ENCODE measurements around the gene FOXP1. TPM values are rescaled to one million over a fixed set of nuclear protein-coding genes. Genes with fewer than 3 reads are reported as not detected.

FOXP1 gene
- total and polyA plus RNA-seq, 2 of the 13 experiments (the other 11 are each of a cell fraction or from before 2014, with no cell fraction given), result 40.4 to 59.0 TPM

GRCh38 chr3:71046791-71047190 is 536.7 kb downstream of the FOXP1 start:
- Histone ChIP-seq H3K4me1 (ENCODE audit: insufficient read depth, low read length) (peaks cover 44% of the 10 kb centered on the region), H3K9me3 (ENCODE audit: low read length) (no peaks in the 10 kb centered on the region), H2AFZ (ENCODE audit: low read length) (no peak overlapping the region), H3K79me2 (ENCODE audit: insufficient read depth, low read length) (peaks cover 32% of the 10 kb centered on the region), H4K20me1 (ENCODE audit: insufficient read depth, low read length) (no peaks in the 10 kb centered on the region), H3K27ac (ENCODE audit: extremely low read length, insufficient read depth, low read length) (no peak overlapping the region), H3K4me2 (ENCODE audit: low read depth, low read length) (no peak overlapping the region), H3K36me3 (replicated peaks in 1 of 2; ENCODE audit: control insufficient read depth in 1 of 2, insufficient read depth in 2 of 2, low read length in 2 of 2) (peaks cover 14 to 71% of the 10 kb centered on the region in 2 experiments), H3K27me3 (ENCODE audit: control insufficient read depth in 1 of 2, insufficient read depth in 2 of 2, low read length in 2 of 2) (no peaks in the 10 kb centered on the region), H3K9ac (ENCODE audit: insufficient read depth, low read depth, low read length) (no peak overlapping the region), H3K4me3 (replicated peaks in 1 of 3; ENCODE audit: insufficient read depth in 1 of 3, low read depth in 2 of 3, low read length in 3 of 3) (no peak overlapping the region)
- WGBS (ENCODE audit: low lambda C conversion rate), result 95% methylated on average over 3 of the region's 3 CpGs
- DNase-seq (ENCODE audit: low spot score), result no peak
- ATAC-seq, result no peak
- BruUV-seq (replicated peaks), result no TSS peak
- no peak for FAIRE-seq
- intact Hi-C loops (cut with micrococcal nuclease; ENCODE audit: unreplicated experiment) (no loop called here), in situ Hi-C loops (cut with HindIII; ENCODE audit: extremely low pct_ligation_motif_present, low pct_unique_long_range_greater_than_20kb) (no loop called here)
- ChIA-PET CTCF (ENCODE audit: low intra/inter-chr PET ratio, low total read pairs) (no interaction called here), POLR2A (interaction anchor here (6.1 kb wide), 1 partner anchor 14 kb away, joined by 65 read pairs; no protein-coding TSS in a partner anchor)
- TF ChIP-seq SMYD3 (CRISPR knock-in tag; IDR thresholded peaks at IDR 0.05) (no peak), BCL6 (CRISPR knock-in tag; IDR thresholded peaks at IDR 0.05) (no peak), TIGD3 (CRISPR knock-in tag; IDR thresholded peaks at IDR 0.05; ENCODE audit: borderline replicate concordance) (no peak), FOXK1 (CRISPR knock-in tag; IDR thresholded peaks at IDR 0.05; ENCODE audit: borderline replicate concordance, low read depth) (no peak), ZNF557 (CRISPR knock-in tag; IDR thresholded peaks at IDR 0.05) (no peak), ZNF12 (CRISPR knock-in tag; IDR thresholded peaks at IDR 0.05) (no peak), PHF5A (CRISPR knock-in tag; IDR thresholded peaks at IDR 0.05; ENCODE audit: low read depth, unreplicated experiment) (no peak), LRRFIP1 (CRISPR knock-in tag; conservative IDR thresholded peaks at IDR 0.05) (no peak), ELF3 (CRISPR knock-in tag; IDR thresholded peaks at IDR 0.05) (no peak)
